H9 (cell line): ENCODE data around the gene ZMYM2. TPM values are rescaled to one million over a fixed set of nuclear protein-coding genes. Genes with fewer than 3 reads are reported as not detected.

Experiments
- DNase-seq: peaks from one replicate; pipeline ENCODE4 v3.0.0-alpha.2; 2017
- H2AFZ ChIP-seq: one replicate; pipeline ENCODE4 v1.6.1; 2013; ENCODE audit warnings: mild to moderate bottlenecking, low read length, control low read depth, moderate library complexity
- H2AK5ac ChIP-seq: 2 replicates; pipeline ENCODE4 v1.6.1; 2013; ENCODE audit warnings: low read length, control low read depth, mixed read lengths; ENCODE audit not compliant: insufficient read length
- H2BK120ac ChIP-seq: one replicate; pipeline ENCODE4 v1.6.1; 2013; ENCODE audit warnings: low read depth, mild to moderate bottlenecking, low read length, control low read depth, inconsistent platforms; ENCODE audit not compliant: poor library complexity, severe bottlenecking
- H2BK12ac ChIP-seq: 2 replicates; pipeline ENCODE4 v1.6.1; 2013; ENCODE audit warnings: low read length, control low read depth, mixed read lengths, low read depth; ENCODE audit not compliant: insufficient read length
- H2BK15ac ChIP-seq: 2 replicates; pipeline ENCODE4 v1.6.1; 2013; ENCODE audit warnings: low read depth, low read length, control low read depth
- H2BK20ac ChIP-seq: one replicate; pipeline ENCODE4 v1.6.1; 2013; ENCODE audit warnings: low read depth, mild to moderate bottlenecking, low read length, control low read depth, inconsistent platforms; ENCODE audit not compliant: poor library complexity, severe bottlenecking
- H2BK5ac ChIP-seq: 2 replicates; pipeline ENCODE4 v1.6.1; 2013; ENCODE audit warnings: low read length, control low read depth, mixed read lengths; ENCODE audit not compliant: insufficient read length
- H3K14ac ChIP-seq: 2 replicates; pipeline ENCODE4 v1.6.1; 2013; ENCODE audit warnings: low read length, control low read depth; ENCODE audit not compliant: insufficient read depth
- H3K18ac ChIP-seq: 2 replicates; pipeline ENCODE4 v1.6.1; 2013; ENCODE audit warnings: low read depth, mild to moderate bottlenecking, mixed read lengths, low read length, control low read depth; ENCODE audit not compliant: insufficient read length
- H3K23ac ChIP-seq: 2 replicates; pipeline ENCODE4 v1.6.1; 2013; ENCODE audit warnings: low read length, control low read depth, mixed read lengths, low read depth; ENCODE audit not compliant: insufficient read length
- H3K23me2 ChIP-seq: 2 replicates; pipeline ENCODE4 v1.6.1; 2013; ENCODE audit warnings: low read depth, mild to moderate bottlenecking, mixed read lengths, low read length, control low read depth; ENCODE audit not compliant: insufficient read length, poor library complexity, severe bottlenecking
- H3K27ac ChIP-seq: 2 replicates; pipeline ENCODE4 v1.5.1; 2013; ENCODE audit warnings: low read length, control low read depth, mixed read lengths, low read depth; ENCODE audit not compliant: insufficient read length
- H3K27me3 ChIP-seq: 2 replicates; pipeline ENCODE4 v1.6.1; 2013; ENCODE audit warnings: low read length, control low read depth, inconsistent platforms; ENCODE audit not compliant: insufficient read depth
- H3K4ac ChIP-seq: 2 replicates; pipeline ENCODE4 v1.6.1; 2013; ENCODE audit warnings: low read depth, mild to moderate bottlenecking, control low read depth, inconsistent platforms, low read length, moderate library complexity
- H3K4me1 ChIP-seq: 2 replicates; pipeline ENCODE4 v1.6.1; 2013; ENCODE audit warnings: low read length, control low read depth, inconsistent platforms; ENCODE audit not compliant: insufficient read depth
- H3K4me2 ChIP-seq: 2 replicates; pipeline ENCODE4 v1.6.1; 2013; ENCODE audit warnings: low read length, control low read depth, mixed read lengths; ENCODE audit not compliant: insufficient read length, insufficient read depth
- H3K56ac ChIP-seq: 2 replicates; pipeline ENCODE4 v1.6.1; 2013; ENCODE audit warnings: low read depth, mild to moderate bottlenecking, mixed read lengths, low read length, control low read depth; ENCODE audit not compliant: insufficient read length
- H3K79me1 ChIP-seq: 2 replicates; pipeline ENCODE4 v1.6.1; 2013; ENCODE audit warnings: low read depth, mild to moderate bottlenecking, moderate library complexity, low read length, control low read depth, inconsistent platforms; ENCODE audit not compliant: insufficient read depth, poor library complexity, severe bottlenecking
- H3K79me2 ChIP-seq: 2 replicates; pipeline ENCODE4 v1.6.1; 2013; ENCODE audit warnings: low read length, control low read depth, inconsistent platforms; ENCODE audit not compliant: insufficient read depth
- H3K9ac ChIP-seq: 2 replicates; pipeline ENCODE4 v1.6.1; 2013; ENCODE audit warnings: low read length, control low read depth, mixed read lengths; ENCODE audit not compliant: insufficient read length; ENCODE audit errors: extremely low read depth
- H3K9me3 ChIP-seq: one replicate; pipeline ENCODE4 v1.6.1; 2013; ENCODE audit warnings: low read depth, low read length, inconsistent platforms; ENCODE audit not compliant: control insufficient read depth
- H3T11ph ChIP-seq: one replicate; pipeline ENCODE4 v1.6.1; 2013; ENCODE audit warnings: mild to moderate bottlenecking, low read length, control low read depth, inconsistent platforms
- H4K20me1 ChIP-seq: one replicate; pipeline ENCODE4 v1.6.1; 2013; ENCODE audit not compliant: control insufficient read depth, insufficient read length, insufficient read depth
- H4K5ac ChIP-seq: 2 replicates; pipeline ENCODE4 v1.6.1; 2013; ENCODE audit warnings: low read depth, mild to moderate bottlenecking, mixed read lengths, low read length, control low read depth; ENCODE audit not compliant: insufficient read length
- H4K8ac ChIP-seq: replicated peaks from 2 replicates; pipeline ENCODE4 v1.6.1; 2013; ENCODE audit warnings: low read length, control low read depth, mixed read lengths, low read depth; ENCODE audit not compliant: insufficient read length
- H4K91ac ChIP-seq: 2 replicates; pipeline ENCODE4 v1.6.1; 2013; ENCODE audit warnings: low read depth, mild to moderate bottlenecking, moderate library complexity, mixed read lengths, low read length, control low read depth; ENCODE audit not compliant: insufficient read length
- H3K27ac Mint-ChIP-seq, 3 experiments: 2 replicates in 2 of 3; 3 replicates in 1 of 3; pipeline ENCODE4 v1.8.0; 2020 to 2021; ENCODE audit warnings: mixed read lengths in 3 of 3, mild to moderate bottlenecking in 1 of 3, moderate library complexity in 1 of 3
- H3K27me3 Mint-ChIP-seq: 2 replicates; pipeline ENCODE4 v1.8.0; 2021; ENCODE audit warnings: low read depth, mild to moderate bottlenecking, moderate library complexity, mixed read lengths
- H3K36me3 Mint-ChIP-seq, 3 experiments: 2 replicates in 2 of 3; 3 replicates in 1 of 3; pipeline ENCODE4 v1.8.0; 2020 to 2021; ENCODE audit warnings: low read depth in 3 of 3, mixed read lengths in 3 of 3; ENCODE audit not compliant: insufficient read depth in 1 of 3
- H3K4me1 Mint-ChIP-seq, 2 experiments: 2 replicates each; pipeline ENCODE4 v1.8.0; 2020; ENCODE audit warnings: mixed read lengths in 2 of 2
- H3K4me3 Mint-ChIP-seq, 2 experiments: 2 replicates in 1 of 2; 3 replicates in 1 of 2; pipeline ENCODE4 v1.8.0; 2020 to 2021; ENCODE audit warnings: mild to moderate bottlenecking in 2 of 2, mixed read lengths in 2 of 2, moderate library complexity in 1 of 2
- H3K9me3 Mint-ChIP-seq, 2 experiments: 2 replicates in 1 of 2; 3 replicates in 1 of 2; pipeline ENCODE4 v1.8.0; 2020; ENCODE audit warnings: mild to moderate bottlenecking in 2 of 2, mixed read lengths in 2 of 2, moderate library complexity in 1 of 2
- WGBS: extraction: QIAGEN DNeasy Blood & Tissue Kit; methylation state at CpG from one replicate; pipeline ENCODE4 v1.1.7; 2013; ENCODE audit warnings: missing lambda C conversion rate, low lambda C conversion rate, mixed read lengths; ENCODE audit not compliant: insufficient read length; ENCODE audit errors: extremely low coverage; 5-methylcytosine and 5-hydroxymethylcytosine counted together
- total RNA-seq: library from RNA; stranded (reverse); gene quantifications from 2 replicates; pipeline ENCODE4 v1.2.1, GENCODE V29; 2021
- TF ChIP-seq, protein P1 (sequence below): fragments of 200-600 bp; sonication (generic); conservative IDR thresholded peaks from 3 replicates; pipeline ENCODE4 v1.8.0; 2021; ENCODE audit warnings: antibody characterized with exemption, mild to moderate bottlenecking

ZMYM2 gene
- total RNA-seq, 1 experiment from 2014 or later: 173 TPM

DNA sequence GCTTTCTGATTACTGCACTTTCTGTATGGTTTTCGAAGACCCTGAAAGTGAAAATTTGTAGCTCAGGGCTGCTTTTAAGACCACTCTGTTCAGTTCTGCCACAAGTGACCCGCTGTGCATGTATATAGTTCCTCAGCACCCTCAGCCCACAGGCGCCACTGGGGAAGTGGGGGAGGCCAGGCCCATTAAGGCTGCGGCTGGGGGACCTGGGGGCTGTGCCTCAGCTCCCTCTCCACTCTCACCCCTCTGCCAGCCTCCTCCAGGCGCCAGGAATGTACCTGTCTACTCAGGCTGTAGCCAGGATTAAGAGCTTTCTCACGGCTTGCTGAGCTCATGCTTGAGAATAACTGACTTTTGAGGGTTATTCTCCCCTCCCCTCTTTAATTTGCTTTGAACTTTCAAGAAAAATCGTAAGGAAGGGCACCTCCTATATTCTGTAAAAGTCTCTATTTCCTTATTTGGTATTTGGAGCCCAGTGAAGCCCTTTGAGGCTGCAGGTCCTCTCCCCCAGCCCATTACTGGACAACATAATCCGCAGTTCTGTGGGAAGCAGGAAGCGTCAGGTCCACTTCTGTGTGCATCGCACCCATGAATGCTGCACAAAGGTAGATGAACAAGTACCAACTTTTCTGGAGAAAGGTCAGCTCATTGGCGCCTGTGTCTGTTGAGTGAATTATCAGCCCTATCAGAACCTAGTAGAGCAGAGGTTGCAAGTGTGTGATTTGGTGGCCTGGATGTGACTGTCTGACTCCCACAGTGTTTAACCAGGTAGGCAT lies 172.7 kb downstream of the ZMYM2 start:
- H4K91ac ChIP-seq: no peak overlapping the region
- TF ChIP-seq, protein P1, sequence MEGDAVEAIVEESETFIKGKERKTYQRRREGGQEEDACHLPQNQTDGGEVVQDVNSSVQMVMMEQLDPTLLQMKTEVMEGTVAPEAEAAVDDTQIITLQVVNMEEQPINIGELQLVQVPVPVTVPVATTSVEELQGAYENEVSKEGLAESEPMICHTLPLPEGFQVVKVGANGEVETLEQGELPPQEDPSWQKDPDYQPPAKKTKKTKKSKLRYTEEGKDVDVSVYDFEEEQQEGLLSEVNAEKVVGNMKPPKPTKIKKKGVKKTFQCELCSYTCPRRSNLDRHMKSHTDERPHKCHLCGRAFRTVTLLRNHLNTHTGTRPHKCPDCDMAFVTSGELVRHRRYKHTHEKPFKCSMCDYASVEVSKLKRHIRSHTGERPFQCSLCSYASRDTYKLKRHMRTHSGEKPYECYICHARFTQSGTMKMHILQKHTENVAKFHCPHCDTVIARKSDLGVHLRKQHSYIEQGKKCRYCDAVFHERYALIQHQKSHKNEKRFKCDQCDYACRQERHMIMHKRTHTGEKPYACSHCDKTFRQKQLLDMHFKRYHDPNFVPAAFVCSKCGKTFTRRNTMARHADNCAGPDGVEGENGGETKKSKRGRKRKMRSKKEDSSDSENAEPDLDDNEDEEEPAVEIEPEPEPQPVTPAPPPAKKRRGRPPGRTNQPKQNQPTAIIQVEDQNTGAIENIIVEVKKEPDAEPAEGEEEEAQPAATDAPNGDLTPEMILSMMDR: no peak
- no peak overlapping the region for H2BK15ac ChIP-seq
- H2BK5ac ChIP-seq: no peak overlapping the region
- H3K9me3 ChIP-seq: no peaks in the 10 kb centered on the region
- Mint-ChIP-seq H3K36me3 (no peaks in the 10 kb centered on the region), H3K4me1 (peaks cover 0 to 2% of the 10 kb centered on the region in 2 experiments; a peak in 1 of 4 replicates), H3K27ac (no peak overlapping the region), H3K4me3 (no peak overlapping the region), H3K9me3 (no peaks in the 10 kb centered on the region), H3K27me3 (peaks cover 14% of the 10 kb centered on the region)
- H2BK20ac ChIP-seq: no peak overlapping the region
- no peak overlapping the region for H3K4ac ChIP-seq
- H4K8ac ChIP-seq: no peak overlapping the region
- peaks cover 6% of the 10 kb centered on the region; the same call in 1 of the 2 replicates for H3K27me3 ChIP-seq
- peak; percentile 20 for DNase-seq
- no peak overlapping the region for H4K5ac ChIP-seq
- H2AFZ ChIP-seq: no peak overlapping the region
- peaks cover 11% of the 10 kb centered on the region for H3K23me2 ChIP-seq
- no peak overlapping the region for H3K9ac ChIP-seq
- no peak overlapping the region for H3K56ac ChIP-seq
- no peak overlapping the region for H2AK5ac ChIP-seq
- no peaks in the 10 kb centered on the region for H3K79me1 ChIP-seq
- H3K4me2 ChIP-seq: no peak overlapping the region
- WGBS: no CpG with 5 or more reads among the region's 11 CpGs
- no peak overlapping the region for H3K27ac ChIP-seq
- no peaks in the 10 kb centered on the region for H3K4me1 ChIP-seq
- H3K79me2 ChIP-seq: no peaks in the 10 kb centered on the region
- no peak overlapping the region for H3K23ac ChIP-seq
- no peak overlapping the region for H3T11ph ChIP-seq
- H4K20me1 ChIP-seq: no peaks in the 10 kb centered on the region
- H2BK120ac ChIP-seq: no peak overlapping the region
- H3K18ac ChIP-seq: no peak overlapping the region
- H3K14ac ChIP-seq: no peak overlapping the region
- no peak overlapping the region for H2BK12ac ChIP-seq
